ENCODE results near the gene MMP12.
"Not testable (repeated sequence)": the region's sequence is repeated elsewhere in the genome, so short reads cannot be mapped to it uniquely, and the experiment has no call there.

The MMP12 gene

DNA sequence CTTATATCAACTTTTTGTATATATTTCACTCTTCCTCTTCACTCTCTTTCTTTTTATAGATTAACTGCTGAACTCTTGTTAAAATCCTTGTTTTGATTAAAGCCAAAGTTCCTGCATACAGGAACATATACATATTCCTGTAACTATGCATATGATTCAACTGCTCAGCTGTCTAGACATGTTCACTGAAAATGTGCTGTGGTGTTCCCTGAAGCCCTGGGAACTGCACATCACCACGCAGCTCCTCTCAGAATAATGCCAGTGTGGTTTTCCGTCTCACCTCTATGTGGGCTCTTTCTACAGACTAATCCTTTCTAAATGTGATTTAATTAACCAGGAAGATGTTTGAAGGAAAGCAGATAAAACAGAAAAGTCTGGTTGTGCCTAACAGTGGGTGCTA lies 25.6 kb upstream of the MMP12 start:
- H3K4me2 ChIP-seq, result no peak overlapping the region
- H4K20me1 ChIP-seq, result no peaks in the 10 kb centered on the region
- no peaks in the 10 kb centered on the region for H3K36me3 ChIP-seq
- H3K9ac ChIP-seq, result no peak overlapping the region
- no peaks in the 10 kb centered on the region for H3K4me1 ChIP-seq
- H3K27me3 ChIP-seq, result no peaks in the 10 kb centered on the region
- H3K4me3 ChIP-seq, result no peak overlapping the region
- H3K27ac ChIP-seq, result no peak overlapping the region
- H3K9me3 ChIP-seq (replicated peaks in 1 of 11), result peaks cover 0 to 10% (median 7%) of the 10 kb centered on the region in 11 experiments; a peak in 12 of 22 replicates
- no peak for TF ChIP-seq Cebpa-rat (IDR thresholded peaks at IDR 0.05)

DNA sequence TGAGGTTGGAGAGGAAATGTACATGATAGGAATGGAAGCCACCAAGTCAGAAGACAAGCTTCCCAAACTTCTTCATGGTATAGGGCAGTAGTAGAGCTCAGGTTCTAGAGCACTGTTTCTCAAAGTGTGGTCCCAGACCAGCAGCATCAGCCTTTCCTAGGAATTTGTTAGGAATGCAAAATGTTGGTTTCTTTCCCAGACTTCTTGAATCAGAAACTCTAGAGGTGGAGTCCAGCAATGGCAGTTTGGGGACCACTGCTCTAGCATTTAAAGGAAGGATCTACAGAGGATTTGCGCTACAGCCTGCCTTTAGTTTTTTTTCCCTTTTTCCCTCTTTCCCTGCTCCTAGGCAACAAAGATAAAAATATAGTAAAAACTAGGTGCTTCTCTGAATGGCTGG lies 17.0 kb upstream of the MMP12 start:
- H3K27ac ChIP-seq, result no peak overlapping the region
- peaks cover 0 to 24% (median 0%) of the 10 kb centered on the region in 10 experiments; a peak in 3 of 20 replicates for H3K4me1 ChIP-seq

GRCh38 chr11:102886999-102887398 lies 12.2 kb upstream of the MMP12 start:
- Histone ChIP-seq H3K4me1 (peaks cover 0 to 64% (median 12%) of the 10 kb centered on the region in 10 experiments; a peak in 15 of 20 replicates), H3K9ac (no peak overlapping the region), H4K20me1 (no peaks in the 10 kb centered on the region), H3K36me3 (no peaks in the 10 kb centered on the region), H3K27ac (no peak overlapping the region), H3K4me2 (peak overlapping the region in 2 of 11 experiments; percentile 34 to 39; a peak in 3 of 22 replicates), H3K27me3 (no peaks in the 10 kb centered on the region), H3K4me3 (no peak overlapping the region), H3K9me3 (replicated peaks in 1 of 11) (peaks cover 0 to 3% (median 0%) of the 10 kb centered on the region in 11 experiments; a peak in 2 of 22 replicates)
- no peak for TF ChIP-seq Cebpa-rat (IDR thresholded peaks at IDR 0.05)

More for the DNA sequence above, 17.0 kb upstream of the MMP12 start:
- no peaks in the 10 kb centered on the region for H4K20me1 ChIP-seq
- no peak for TF ChIP-seq Cebpa-rat (IDR thresholded peaks at IDR 0.05)
- no peak overlapping the region for H3K4me3 ChIP-seq
- peak overlapping the region in 2 of 11 experiments; percentile 3 to 19; a peak in 1 of 22 replicates for H3K4me2 ChIP-seq
- H3K9ac ChIP-seq, result no peak overlapping the region
- no peaks in the 10 kb centered on the region for H3K36me3 ChIP-seq
- peaks cover 0 to 22% (median 13%) of the 10 kb centered on the region in 11 experiments; a peak in 15 of 22 replicates for H3K9me3 ChIP-seq (replicated peaks in 1 of 11)
- no peaks in the 10 kb centered on the region for H3K27me3 ChIP-seq

DNA sequence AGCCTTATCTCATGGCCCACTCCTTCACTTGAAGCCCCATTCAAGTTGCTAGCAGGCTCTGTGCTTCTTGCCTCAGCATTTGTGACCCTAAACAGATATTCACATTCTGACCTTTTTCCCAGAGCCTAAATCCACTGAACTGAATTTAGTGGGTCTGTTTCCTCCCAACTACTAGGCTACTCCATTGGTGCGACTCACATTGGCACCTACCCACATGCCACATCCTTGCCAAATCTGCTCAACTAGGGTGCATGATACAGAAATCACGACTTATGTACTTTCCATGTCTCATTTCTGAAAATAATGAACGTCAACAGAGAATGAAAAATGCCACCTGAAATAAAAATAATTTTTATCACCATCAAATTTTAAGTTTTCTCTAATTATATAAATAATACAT lies 8.4 kb upstream of the MMP12 start:
- Histone ChIP-seq H3K4me2 (peak overlapping the region in 7 of 11 experiments; percentile 3 to 73 (median 61); a peak in 14 of 22 replicates), H3K4me3 (no peak overlapping the region), H3K9me3 (replicated peaks in 1 of 11) (peaks cover 0 to 10% (median 0%) of the 10 kb centered on the region in 11 experiments; a peak in 2 of 22 replicates), H3K36me3 (no peaks in the 10 kb centered on the region), H3K27me3 (no peaks in the 10 kb centered on the region), H3K27ac (peak overlapping the region in 8 of 11 experiments; percentile 52 to 99 (median 69); a peak in 16 of 22 replicates), H4K20me1 (no peaks in the 10 kb centered on the region), H3K4me1 (peaks cover 0 to 87% (median 21%) of the 10 kb centered on the region in 10 experiments; a peak in 15 of 20 replicates), H3K9ac (peak overlapping the region in 6 of 11 experiments; percentile 7 to 88 (median 61); a peak in 9 of 22 replicates)
- TF ChIP-seq Cebpa-rat (IDR thresholded peaks at IDR 0.05), result no peak

- Histone ChIP-seq H3K4me1 (peaks cover 0 to 93% (median 21%) of the 10 kb centered on the region in 10 experiments; a peak in 15 of 20 replicates), H3K27me3 (no peaks in the 10 kb centered on the region), H3K9me3 (replicated peaks in 1 of 11) (peaks cover 0 to 10% (median 0%) of the 10 kb centered on the region in 11 experiments; a peak in 2 of 22 replicates), H3K4me3 (no peak overlapping the region), H3K4me2 (peak overlapping the region in 9 of 11 experiments; percentile 2 to 90 (median 61); a peak in 16 of 22 replicates), H3K27ac (peak overlapping the region in 8 of 11 experiments; percentile 52 to 99 (median 72); a peak in 15 of 22 replicates), H4K20me1 (no peaks in the 10 kb centered on the region), H3K9ac (peak overlapping the region in 5 of 11 experiments; percentile 7 to 88 (median 76); a peak in 9 of 22 replicates), H3K36me3 (no peaks in the 10 kb centered on the region)
- TF ChIP-seq Cebpa-rat (IDR thresholded peaks at IDR 0.05), result no peak
Observed at GRCh38 chr11:102882389-102883024, 7.7 kb upstream of the MMP12 start.

DNA sequence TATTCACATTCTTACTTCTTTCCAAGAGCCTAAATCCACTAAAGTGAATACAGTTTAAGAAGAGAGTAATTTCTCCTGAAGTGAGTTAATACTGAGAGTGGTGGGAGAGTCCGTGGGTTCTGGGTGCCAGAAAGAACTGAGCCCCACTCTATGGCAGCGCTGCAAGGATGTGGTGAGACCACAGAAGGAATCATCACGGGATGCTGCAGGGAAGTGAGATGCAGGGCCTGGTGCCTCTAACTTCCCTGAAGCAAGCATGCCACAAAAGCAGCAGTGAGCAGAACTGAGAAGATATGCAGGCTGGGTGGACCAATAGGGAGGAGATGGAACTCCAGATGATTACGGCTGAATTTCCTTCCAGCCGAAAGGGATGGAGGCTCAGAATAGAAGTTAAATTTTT lies 5.0 kb upstream of the MMP12 start:
- H4K20me1 ChIP-seq, result no peaks in the 10 kb centered on the region
- peaks cover 0 to 10% (median 0%) of the 10 kb centered on the region in 11 experiments; a peak in 2 of 22 replicates for H3K9me3 ChIP-seq (replicated peaks in 1 of 11)
- H3K27me3 ChIP-seq, result no peaks in the 10 kb centered on the region
- peak overlapping the region in 3 of 11 experiments; percentile 51 to 80 (median 60); a peak in 3 of 22 replicates for H3K9ac ChIP-seq
- H3K4me3 ChIP-seq, result no peak overlapping the region
- H3K36me3 ChIP-seq, result no peaks in the 10 kb centered on the region
- no peak for TF ChIP-seq Cebpa-rat (IDR thresholded peaks at IDR 0.05)
- peak overlapping the region in 4 of 11 experiments; percentile 15 to 99 (median 97); a peak in 6 of 22 replicates for H3K27ac ChIP-seq
- peak overlapping the region in 5 of 11 experiments; percentile 22 to 90 (median 64); a peak in 8 of 22 replicates for H3K4me2 ChIP-seq
- peaks cover 0 to 94% (median 21%) of the 10 kb centered on the region in 10 experiments; a peak in 15 of 20 replicates for H3K4me1 ChIP-seq

DNA sequence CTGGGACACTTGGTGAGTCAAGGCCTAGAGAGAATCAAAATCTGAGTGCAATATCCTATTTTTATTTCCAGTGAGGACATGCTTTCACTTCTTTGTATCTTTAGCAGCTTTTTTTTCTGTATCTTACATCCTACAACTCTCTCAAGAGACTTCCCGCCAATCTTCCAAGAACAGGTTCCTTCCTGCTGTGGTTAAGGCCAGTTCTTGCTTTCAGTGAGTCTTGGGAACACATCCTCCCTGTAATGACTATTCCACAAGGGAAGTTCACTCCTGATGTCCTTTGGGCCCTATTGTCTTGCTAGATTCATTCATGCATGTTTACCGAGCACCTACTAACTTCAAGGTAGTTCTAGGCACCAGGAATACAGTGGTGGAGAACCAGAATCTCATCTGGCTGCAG lies 3.8 kb upstream of the MMP12 start:
- Histone ChIP-seq H3K9ac (peak overlapping the region in 1 of 11 experiments; percentile 79; a peak in 1 of 22 replicates), H3K9me3 (replicated peaks in 1 of 11) (peaks cover 0 to 10% (median 0%) of the 10 kb centered on the region in 11 experiments; a peak in 2 of 22 replicates), H3K4me2 (peak overlapping the region in 3 of 11 experiments; percentile 64 to 90 (median 77); a peak in 6 of 22 replicates), H3K27ac (peak overlapping the region in 3 of 11 experiments; percentile 2 to 98 (median 83); a peak in 5 of 22 replicates), H3K4me3 (no peak overlapping the region), H3K27me3 (no peaks in the 10 kb centered on the region), H3K4me1 (peaks cover 0 to 89% (median 21%) of the 10 kb centered on the region in 10 experiments; a peak in 15 of 20 replicates), H4K20me1 (no peaks in the 10 kb centered on the region), H3K36me3 (no peaks in the 10 kb centered on the region)
- TF ChIP-seq Cebpa-rat (IDR thresholded peaks at IDR 0.05), result no peak

DNA sequence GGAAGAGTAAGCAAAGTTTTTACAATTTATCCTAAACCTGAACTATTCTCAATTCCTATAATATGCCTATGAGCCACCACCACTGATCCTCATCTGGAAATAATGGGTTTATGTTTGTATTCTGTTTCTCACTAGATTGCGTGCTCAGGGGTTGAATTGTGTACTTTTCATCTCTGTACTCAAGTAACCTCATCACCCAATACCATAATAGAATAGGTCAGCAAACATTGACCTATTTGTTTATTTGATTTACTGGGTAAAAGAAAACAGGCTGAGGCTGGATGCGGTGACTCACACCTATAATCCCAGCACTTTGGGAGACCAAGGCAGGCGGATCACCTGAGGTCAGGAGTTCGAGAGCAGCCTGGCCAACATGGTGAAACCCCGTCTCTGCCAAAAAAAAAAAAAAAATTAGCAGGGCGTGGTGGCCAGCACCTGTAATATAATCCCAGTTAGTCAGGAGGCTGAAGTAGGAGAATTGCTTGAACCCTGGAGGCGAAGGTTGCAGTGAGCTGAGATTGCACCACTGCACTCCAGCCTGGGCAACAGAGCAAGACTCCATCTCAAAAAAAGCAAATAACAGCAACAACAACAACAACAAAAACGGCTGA lies 5.3 kb downstream of the MMP12 start:
- not testable (repeated sequence) for H4K20me1 ChIP-seq; H3K9ac ChIP-seq; H3K4me3 ChIP-seq; H3K27ac ChIP-seq; H3K9me3 ChIP-seq (replicated peaks in 1 of 11); H3K27me3 ChIP-seq
- H3K36me3 ChIP-seq, result peaks cover 0 to 20% (median 0%) of the 10 kb centered on the region in 11 experiments; a peak in 2 of 22 replicates
- peaks cover 0 to 26% (median 8%) of the 10 kb centered on the region in 10 experiments; a peak in 10 of 20 replicates for H3K4me1 ChIP-seq
- H3K4me2 ChIP-seq, result peak overlapping the region in 2 of 11 experiments; percentile 49 to 61; a peak in 1 of 22 replicates

Data from BLaER1 treated with 17β-estradiol and CSF1 and Interleukin-3, amounts not matched to agents 10 nM and 100 nM (cell line).